Fibroblast of villous mesenchyme (primary cell): ENCODE data around the gene HECW1. TPM values are rescaled to one million over a fixed set of nuclear protein-coding genes. Genes with fewer than 3 reads are reported as not detected.

Experiments
- DNase-seq: peaks from one replicate; pipeline ENCODE4 v3.0.0-alpha.2; 2010; ENCODE audit warnings: low read depth
- H3K4me3 ChIP-seq: 2 replicates; pipeline ENCODE4 v1.5.1; 2011; ENCODE audit warnings: low read depth, mild to moderate bottlenecking, low read length
- total RNA-seq: library from RNA; depleted of rRNA; stranded (reverse); fragments of >200 nt; gene quantifications from 2 replicates; pipeline ENCODE4 v1.2.3, GENCODE V29; 2012
- TF ChIP-seq, protein P1 (sequence below): IDR thresholded peaks from 2 replicates; pipeline ENCODE4 v1.5.1; 2012; ENCODE audit warnings: low read depth, mild to moderate bottlenecking, low read length; ENCODE audit not compliant: insufficient read depth

The HECW1 gene
- total RNA-seq, 1 donor = 1.7 TPM

DNA sequence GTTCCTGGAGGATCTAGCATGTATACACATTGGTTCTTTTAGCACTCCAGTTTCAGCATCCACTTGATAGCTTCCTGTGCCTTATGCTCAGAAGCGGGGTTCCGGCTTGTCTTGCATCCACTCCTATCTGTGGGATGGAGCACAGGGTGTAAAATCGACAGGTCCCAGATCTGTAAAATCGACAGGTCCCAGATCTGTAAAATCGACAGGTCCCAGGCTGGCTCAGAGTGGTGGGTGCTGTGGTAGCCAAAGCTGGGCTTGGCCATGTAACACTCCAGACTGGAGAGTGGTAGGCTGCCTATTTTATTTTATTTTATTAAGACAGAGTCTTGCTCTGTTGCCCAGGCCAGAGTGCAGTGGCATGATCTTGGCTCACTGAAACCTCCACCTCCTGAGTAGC lies 30.3 kb downstream of the HECW1 start:
- no peak for DNase-seq
- TF ChIP-seq, protein P1, sequence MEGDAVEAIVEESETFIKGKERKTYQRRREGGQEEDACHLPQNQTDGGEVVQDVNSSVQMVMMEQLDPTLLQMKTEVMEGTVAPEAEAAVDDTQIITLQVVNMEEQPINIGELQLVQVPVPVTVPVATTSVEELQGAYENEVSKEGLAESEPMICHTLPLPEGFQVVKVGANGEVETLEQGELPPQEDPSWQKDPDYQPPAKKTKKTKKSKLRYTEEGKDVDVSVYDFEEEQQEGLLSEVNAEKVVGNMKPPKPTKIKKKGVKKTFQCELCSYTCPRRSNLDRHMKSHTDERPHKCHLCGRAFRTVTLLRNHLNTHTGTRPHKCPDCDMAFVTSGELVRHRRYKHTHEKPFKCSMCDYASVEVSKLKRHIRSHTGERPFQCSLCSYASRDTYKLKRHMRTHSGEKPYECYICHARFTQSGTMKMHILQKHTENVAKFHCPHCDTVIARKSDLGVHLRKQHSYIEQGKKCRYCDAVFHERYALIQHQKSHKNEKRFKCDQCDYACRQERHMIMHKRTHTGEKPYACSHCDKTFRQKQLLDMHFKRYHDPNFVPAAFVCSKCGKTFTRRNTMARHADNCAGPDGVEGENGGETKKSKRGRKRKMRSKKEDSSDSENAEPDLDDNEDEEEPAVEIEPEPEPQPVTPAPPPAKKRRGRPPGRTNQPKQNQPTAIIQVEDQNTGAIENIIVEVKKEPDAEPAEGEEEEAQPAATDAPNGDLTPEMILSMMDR = no peak
- no peak overlapping the region for H3K4me3 ChIP-seq

DNA sequence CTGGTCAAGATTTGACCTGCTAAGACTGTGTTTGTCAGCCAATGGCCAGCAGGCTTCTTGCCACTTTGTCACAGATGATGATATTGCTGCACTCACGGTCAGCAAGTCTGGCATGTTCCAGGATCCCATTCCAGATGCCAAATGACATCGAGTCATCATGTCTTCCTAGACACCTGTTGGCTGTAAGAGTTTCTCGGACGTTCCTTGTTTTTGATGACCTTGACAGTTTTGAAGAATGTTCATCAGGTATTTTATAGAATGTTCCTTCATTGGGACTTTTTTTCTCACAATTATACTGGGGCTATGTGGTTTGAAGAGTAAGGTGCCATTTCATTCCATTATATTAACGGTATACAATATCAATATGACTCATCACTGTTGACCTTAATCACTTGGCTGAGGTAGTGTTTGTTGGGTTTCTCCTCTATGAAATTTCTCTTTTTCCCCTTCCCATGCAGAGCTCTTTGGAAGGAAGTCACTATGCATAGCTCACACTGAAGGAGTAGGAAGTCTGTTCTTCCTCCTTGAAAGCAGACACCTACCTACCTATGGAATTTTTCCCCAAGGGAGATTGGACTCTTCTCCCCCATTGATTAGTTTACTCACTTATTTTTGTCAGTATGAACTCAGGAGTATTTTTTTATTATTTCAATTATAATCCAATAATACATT lies 31.6 kb downstream of the HECW1 start:
- TF ChIP-seq, protein P1 = no peak
- H3K4me3 ChIP-seq = no peak overlapping the region
- no peak for DNase-seq

DNA sequence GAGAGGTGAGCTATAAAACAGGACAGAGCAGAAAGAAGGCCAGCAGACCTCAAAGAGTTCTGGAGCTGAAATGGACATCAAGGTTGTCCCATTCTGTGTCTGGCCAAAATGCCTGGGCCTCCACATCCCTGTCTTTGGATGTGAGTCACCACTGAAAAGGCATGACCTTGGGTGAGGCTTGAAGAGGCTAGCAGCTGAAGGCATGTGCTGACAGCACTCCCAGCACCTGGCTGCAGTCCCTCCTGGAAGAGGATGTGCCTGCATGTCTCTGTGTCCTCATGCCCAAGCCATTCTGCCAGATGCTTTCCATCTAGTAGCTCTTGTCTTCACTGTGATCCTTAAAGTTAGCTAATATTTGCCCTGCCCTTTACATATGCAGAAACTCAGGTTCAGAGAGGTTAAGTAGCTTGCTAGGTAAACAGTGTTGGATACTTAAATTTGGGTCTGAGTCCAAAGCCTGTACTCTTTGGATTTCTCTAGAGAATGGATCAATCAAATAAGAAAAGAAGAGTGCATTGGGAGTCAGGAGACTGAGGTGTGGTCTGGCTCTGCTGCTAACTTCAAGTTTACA lies 35.8 kb downstream of the HECW1 start:
- TF ChIP-seq, protein P1 = no peak
- peak; percentile 23 for DNase-seq
- no peak overlapping the region for H3K4me3 ChIP-seq

DNA sequence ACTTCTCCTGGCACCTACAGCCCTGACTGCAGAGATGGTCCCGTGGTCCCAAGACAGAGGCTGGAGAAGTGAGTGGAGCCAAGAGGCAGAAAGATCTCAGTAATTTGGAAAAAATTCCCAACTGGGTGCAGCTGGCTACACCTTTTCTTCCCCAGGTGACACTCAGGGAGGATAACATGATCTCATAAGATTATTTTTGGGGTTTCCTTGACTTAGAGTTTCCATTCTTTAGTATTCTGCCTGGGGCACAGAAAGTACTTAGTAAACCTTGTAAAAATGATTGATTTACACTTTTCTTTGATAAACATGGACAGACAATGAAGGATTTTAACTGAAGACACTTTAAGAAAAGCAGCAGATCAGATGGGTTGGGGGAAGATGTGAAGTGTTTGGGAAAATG lies 38.6 kb downstream of the HECW1 start:
- TF ChIP-seq, protein P1 = no peak
- no peak for DNase-seq
- no peak overlapping the region for H3K4me3 ChIP-seq

DNA sequence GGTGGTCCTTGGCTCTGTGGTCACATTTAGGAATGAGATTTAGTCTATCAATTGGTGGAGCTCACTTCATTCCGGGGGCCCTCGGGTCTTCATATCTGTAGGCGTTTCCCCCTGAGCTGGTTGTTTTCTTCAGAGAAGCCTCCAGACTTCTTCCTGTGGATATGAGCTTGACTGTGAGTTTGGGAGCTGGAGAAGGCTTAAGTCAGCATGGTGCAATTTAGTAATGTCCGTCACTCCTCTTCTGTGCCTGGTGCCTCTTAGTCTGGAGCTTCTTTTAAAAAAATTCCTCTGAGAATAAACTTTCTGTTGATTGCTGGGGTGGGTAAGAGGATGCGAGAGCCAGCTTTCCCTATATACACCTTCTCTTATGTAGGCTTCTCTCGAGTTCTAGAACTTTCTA lies 40.2 kb downstream of the HECW1 start:
- DNase-seq = no peak
- TF ChIP-seq, protein P1 = no peak
- H3K4me3 ChIP-seq = no peak overlapping the region

DNA sequence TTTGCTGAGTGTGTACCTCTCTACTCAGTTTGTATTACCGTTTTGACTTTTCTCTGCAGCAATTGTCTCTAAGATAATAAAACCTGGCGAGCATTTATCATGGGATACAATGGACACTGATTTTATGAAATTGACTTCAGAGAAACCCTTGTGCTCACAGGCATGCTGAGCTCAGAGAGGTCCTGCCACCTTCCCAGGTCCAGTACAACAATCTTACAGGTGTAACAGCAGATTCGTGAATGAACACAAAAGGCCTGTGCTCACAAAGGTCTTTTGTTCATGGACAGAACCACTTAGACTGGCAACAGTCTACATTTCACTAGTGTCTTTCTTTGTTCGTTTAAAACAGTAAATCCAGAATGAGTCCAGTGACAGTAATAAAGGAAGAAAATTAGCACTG lies 43.2 kb downstream of the HECW1 start:
- TF ChIP-seq, protein P1 = no peak
- no peak overlapping the region for H3K4me3 ChIP-seq
- DNase-seq = no peak

DNA sequence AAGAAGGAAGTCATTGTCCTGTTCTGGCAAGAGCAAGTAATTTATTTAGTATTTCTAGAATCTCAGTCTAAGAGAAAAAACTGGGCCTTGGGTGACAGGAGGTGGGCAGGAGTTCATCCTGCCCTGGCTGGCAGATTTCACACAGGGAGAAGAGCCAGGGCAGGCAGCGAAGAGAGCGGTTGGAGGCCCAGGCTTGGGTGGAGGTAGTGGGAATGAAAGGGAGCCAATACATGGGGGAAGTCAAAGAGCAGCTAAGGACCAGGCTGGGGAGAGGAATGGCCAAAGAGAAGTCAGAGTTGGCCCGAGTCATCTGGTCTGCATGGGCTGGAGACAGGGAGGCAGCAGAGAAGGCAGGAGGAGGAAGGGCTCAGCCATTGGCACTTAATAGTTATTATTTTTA lies 51.4 kb downstream of the HECW1 start:
- TF ChIP-seq, protein P1 = no peak

More for the DNA sequence above, 51.4 kb downstream of the HECW1 start:
- DNase-seq = no peak
- H3K4me3 ChIP-seq = no peak overlapping the region
